Measurements from ENCODE around the gene TRPM3.

GRCh38 chr9:70830618-70831017, 290.8 kb downstream of the TRPM3 start:
- no peak for TF ChIP-seq CTCF (IDR thresholded peaks at IDR 0.05; ENCODE audit: low read depth, low read length)
- no peak for TF ChIP-seq EZH2phosphoT487 (IDR thresholded peaks at IDR 0.05; ENCODE audit: low read depth)

Data from OCI-LY3 (cell line).